Keratinocyte (primary cell): Measurements from ENCODE around the gene ZNF26.

Experiments
- EZH2 ChIP-seq: IDR thresholded peaks from one replicate; pipeline ENCODE4 v1.6.1; 2012; ENCODE audit warnings: inconsistent platforms, mild to moderate bottlenecking, low read length, moderate library complexity
- TF ChIP-seq, protein P1 (sequence below), 3 experiments: IDR thresholded peaks in 1 of 3; conservative IDR thresholded peaks in 1 of 3; optimal IDR thresholded peaks in 1 of 3; 2 replicates in 2 of 3; 3 replicates in 1 of 3; pipeline versions ENCODE3 to v1.5.1; 2011; ENCODE audit warnings: low read length in 3 of 3, mild to moderate bottlenecking in 3 of 3, moderate library complexity in 2 of 3, control low read depth in 1 of 3, inconsistent platforms in 1 of 3; ENCODE audit not compliant: insufficient read depth in 2 of 3; ENCODE audit errors: extremely low read depth in 1 of 3

DNA sequence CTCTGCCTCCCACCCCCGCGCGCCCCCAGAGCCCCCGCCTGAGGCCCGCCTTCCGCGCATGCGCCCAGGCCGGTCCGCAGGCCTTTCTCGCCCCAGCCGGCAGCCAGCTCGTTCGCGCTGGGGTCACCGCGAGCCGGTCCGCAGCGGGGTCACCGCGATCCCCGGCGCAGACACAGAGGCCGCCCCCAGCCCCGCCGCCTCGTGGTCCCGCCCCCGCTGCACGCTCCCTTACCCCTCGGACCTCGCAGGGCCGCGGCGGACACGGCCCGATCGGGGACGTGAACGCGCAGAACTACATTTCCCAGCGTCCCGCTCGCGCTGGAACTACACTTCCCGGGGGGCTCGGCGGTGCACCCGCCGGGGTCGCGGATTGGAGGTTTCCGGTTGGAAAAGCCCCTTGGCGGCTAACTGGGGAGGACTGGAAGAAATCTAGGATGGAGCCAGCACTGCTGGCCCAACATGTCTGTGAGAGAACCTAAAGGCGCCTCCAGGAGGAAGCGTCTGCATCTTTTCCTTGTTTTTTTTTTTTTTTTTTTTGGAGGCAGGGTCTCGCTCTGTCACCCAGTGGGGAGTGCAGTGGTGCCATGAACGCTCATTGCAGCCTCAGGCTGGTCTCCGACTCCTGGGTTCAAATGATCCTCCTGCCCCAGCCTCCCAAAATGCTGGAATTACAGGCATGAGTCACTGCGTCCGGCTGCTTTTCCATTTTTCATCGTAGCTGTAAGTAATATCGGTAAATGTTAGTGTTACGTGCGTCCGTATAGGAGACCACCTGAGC, 30.0 kb upstream of the ZNF26 start, which contains the start of gene ZNF605:
- TF ChIP-seq, protein P1, sequence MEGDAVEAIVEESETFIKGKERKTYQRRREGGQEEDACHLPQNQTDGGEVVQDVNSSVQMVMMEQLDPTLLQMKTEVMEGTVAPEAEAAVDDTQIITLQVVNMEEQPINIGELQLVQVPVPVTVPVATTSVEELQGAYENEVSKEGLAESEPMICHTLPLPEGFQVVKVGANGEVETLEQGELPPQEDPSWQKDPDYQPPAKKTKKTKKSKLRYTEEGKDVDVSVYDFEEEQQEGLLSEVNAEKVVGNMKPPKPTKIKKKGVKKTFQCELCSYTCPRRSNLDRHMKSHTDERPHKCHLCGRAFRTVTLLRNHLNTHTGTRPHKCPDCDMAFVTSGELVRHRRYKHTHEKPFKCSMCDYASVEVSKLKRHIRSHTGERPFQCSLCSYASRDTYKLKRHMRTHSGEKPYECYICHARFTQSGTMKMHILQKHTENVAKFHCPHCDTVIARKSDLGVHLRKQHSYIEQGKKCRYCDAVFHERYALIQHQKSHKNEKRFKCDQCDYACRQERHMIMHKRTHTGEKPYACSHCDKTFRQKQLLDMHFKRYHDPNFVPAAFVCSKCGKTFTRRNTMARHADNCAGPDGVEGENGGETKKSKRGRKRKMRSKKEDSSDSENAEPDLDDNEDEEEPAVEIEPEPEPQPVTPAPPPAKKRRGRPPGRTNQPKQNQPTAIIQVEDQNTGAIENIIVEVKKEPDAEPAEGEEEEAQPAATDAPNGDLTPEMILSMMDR (optimal IDR thresholded peaks at IDR 0.05 in 1 of 3, IDR thresholded peaks at IDR 0.05 in 1 of 3, conservative IDR thresholded peaks at IDR 0.05 in 1 of 3; ENCODE audit: extremely low read depth in 1 of 3, insufficient read depth in 2 of 3, low read length in 3 of 3), result peak in 1 of 3 experiments; percentile 8
- no peak for TF ChIP-seq EZH2
